ENCODE measurements around the gene EIF4B.
A peak's percentile ranks its signal among the peaks of the same experiment; 100 is the strongest.

Gene EIF4B

GRCh38 chr12:53046655-53047220 is 40.5 kb downstream of the EIF4B start:
- DNase-seq (ENCODE audit: low spot score): peak; percentile 98

GRCh38 chr12:53047221-53048032 is 41.2 kb downstream of the EIF4B start:
- peak; percentile 92 for DNase-seq (ENCODE audit: low spot score)
- TF ChIP-seq, protein P1, sequence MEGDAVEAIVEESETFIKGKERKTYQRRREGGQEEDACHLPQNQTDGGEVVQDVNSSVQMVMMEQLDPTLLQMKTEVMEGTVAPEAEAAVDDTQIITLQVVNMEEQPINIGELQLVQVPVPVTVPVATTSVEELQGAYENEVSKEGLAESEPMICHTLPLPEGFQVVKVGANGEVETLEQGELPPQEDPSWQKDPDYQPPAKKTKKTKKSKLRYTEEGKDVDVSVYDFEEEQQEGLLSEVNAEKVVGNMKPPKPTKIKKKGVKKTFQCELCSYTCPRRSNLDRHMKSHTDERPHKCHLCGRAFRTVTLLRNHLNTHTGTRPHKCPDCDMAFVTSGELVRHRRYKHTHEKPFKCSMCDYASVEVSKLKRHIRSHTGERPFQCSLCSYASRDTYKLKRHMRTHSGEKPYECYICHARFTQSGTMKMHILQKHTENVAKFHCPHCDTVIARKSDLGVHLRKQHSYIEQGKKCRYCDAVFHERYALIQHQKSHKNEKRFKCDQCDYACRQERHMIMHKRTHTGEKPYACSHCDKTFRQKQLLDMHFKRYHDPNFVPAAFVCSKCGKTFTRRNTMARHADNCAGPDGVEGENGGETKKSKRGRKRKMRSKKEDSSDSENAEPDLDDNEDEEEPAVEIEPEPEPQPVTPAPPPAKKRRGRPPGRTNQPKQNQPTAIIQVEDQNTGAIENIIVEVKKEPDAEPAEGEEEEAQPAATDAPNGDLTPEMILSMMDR (IDR thresholded peaks at IDR 0.05): no peak
- Histone ChIP-seq H3K27ac (peak overlapping the region; percentile 95 to 97), H3K4me3 (peak overlapping the region; percentile 85)

More at GRCh38 chr12:53046655-53047220, 40.5 kb downstream of the EIF4B start:
- Histone ChIP-seq H3K4me3 (peak overlapping the region; percentile 85), H3K27ac (peak overlapping the region; percentile 95 to 97)
- TF ChIP-seq, protein P1 (IDR thresholded peaks at IDR 0.05): no peak

DNA sequence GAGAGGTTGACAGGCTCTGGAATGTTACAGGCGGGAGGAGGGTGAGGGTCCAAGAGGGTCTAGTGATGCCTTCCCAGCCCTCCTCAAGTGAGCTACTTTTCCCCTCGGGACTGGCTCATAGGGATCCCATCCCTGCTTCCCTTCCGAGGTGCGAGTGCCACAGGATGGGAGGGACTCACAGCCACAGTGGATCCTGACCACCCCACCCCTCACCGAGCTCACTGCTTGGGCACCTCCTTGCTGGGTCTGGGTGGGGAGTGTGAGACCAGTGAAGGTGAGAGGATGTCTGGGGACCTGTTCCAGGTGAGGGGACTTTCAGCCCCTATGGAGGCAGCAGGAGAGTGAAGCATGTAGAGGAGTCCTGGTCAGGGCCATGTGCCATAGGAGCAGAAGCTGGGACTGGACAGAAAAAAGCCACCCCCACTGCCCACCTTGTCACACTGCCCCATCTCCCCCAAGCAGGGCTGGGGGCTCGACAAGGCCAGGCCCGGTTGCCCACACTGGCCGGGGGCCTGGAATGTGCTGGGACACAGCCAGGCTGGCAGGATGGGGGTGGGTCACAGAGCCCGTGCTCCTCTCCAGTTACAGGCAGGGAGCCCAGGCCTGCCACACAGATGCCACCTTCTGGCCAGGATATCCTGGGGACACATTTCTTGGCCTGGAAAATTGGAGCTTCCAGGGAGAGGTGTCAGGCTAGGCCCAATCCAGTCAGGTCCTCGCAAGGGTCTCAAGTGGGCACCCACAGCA is 42.0 kb downstream of the EIF4B start:
- peak; percentile 91 for DNase-seq (ENCODE audit: low spot score)
- Histone ChIP-seq H3K27ac (peak overlapping the region; percentile 95 to 97), H3K4me3 (peak overlapping the region; percentile 85)
- TF ChIP-seq, protein P1 (IDR thresholded peaks at IDR 0.05): no peak

DNA sequence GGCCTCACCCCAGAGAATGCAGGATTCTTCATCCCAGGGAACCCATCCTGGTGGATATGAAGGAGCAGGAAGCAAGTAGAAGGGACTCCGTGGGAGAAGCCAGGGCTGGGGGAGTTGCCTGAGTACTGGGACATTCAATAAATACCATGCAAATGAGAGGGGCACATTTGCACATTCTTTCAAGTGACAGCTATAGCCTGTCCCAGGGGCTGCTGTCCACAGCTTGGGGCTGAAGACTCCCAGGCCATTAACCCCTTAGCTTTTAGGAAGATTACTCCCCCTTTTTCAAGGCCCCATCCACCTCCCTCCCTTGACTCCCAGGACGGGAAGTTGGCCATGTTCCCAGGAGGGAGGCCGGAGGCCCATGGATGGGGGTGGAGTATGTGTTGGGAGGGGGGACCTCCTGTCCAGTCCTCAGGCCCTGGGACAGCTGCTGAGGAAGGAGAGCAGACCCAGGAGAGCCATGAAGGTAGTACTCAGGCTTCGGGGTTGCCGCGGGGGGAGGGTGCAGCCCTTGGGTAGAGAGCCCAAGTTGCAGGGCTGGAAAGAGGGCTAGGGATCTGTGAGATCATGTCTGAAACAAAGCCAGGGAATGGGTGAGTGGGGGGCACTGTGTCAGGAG is 42.6 kb downstream of the EIF4B start:
- TF ChIP-seq, protein P1 (IDR thresholded peaks at IDR 0.05): no peak
- peak; percentile 89 for DNase-seq (ENCODE audit: low spot score)
- Histone ChIP-seq H3K4me3 (peak overlapping the region; percentile 85), H3K27ac (peak overlapping the region; percentile 95 to 97)

DNA sequence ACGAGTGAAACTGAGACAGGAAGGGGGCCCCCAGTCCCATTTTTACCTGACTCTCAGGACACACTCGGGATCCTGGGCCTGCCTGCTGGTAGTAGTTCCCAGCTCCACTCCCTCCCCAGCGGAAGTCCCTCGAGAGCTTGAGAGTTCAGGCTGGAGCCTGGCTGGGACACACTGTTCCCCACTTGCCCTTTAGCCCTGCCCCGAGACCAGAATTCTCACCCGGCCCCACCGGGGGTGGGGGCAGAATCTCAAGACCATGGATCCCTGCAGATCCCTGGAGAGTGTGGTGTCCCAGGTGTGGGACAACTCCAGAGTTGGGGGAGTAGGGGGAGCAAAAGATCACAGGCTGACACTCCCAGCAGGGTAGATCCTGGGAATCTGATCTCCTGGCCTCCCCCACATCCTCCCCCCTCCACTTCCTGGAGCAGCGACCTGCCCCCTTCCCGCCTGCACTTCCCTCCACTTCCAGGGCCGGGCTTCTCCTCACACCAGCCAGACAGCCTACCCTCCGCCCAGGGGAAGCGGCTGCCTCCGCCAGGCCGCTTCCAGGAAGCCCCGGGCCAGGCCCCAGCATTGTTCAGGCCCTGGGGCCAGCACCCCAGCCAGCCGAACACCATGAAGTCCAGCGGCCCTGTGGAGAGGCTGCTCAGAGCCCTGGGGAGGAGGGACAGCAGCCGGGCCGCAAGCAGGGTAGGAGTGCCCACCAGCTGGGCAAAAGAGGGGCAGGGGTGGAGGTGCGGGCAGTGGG is 43.5 kb downstream of the EIF4B start, which contains the start of gene TNS2:
TSS of gene TNS2 (plus strand) at position 495 of the 748 bp plus-strand sequence. CDS start at position 616, 121 bp downstream.
- Histone ChIP-seq H3K27ac (peak within 1 kb of the TSS; percentile 95 to 97), H3K4me3 (peak within 1 kb of the TSS; percentile 85)
- DNase-seq (ENCODE audit: low spot score): peak; percentile 94
- TF ChIP-seq, protein P1 (IDR thresholded peaks at IDR 0.05): no peak

- TF ChIP-seq, protein P1 (IDR thresholded peaks at IDR 0.05): no peak
- peak; percentile 81 for DNase-seq (ENCODE audit: low spot score)
- Histone ChIP-seq H3K4me3 (peak overlapping the region; percentile 85), H3K27ac (peak overlapping the region; percentile 95 to 97)
Measured at GRCh38 chr12:53050426-53051057, 44.3 kb downstream of the EIF4B start.
